WTC11 (cell line): ENCODE results near the gene AHR. TPM values are rescaled to one million over a fixed set of nuclear protein-coding genes. Genes with fewer than 3 reads are reported as not detected.
A peak's percentile ranks its signal among the peaks of the same experiment; 100 is the strongest.

Source experiments
- ATAC-seq: fragments of 200-7000 bp; cut with Tn5 transposase; 2 replicates; pipeline ENCODE4 v1.10.0; 2021; ENCODE audit warnings: mild to moderate bottlenecking, moderate library complexity
- CTCF ChIA-PET: fragments of 300-600 bp; sonication (Branson Sonifier 250); formaldehyde crosslinking; loops from one replicate; lab custom pipeline; 2021; ENCODE audit warnings: antibody characterized with exemption; lab: Charles Lee
- POLR2A ChIA-PET: fragments of 350-600 bp; sonication (Branson Sonifier 250); formaldehyde crosslinking; loops from one replicate; lab custom pipeline; 2021; ENCODE audit warnings: antibody characterized with exemption; lab: Charles Lee
- DNase-seq: peaks from one replicate; pipeline ENCODE4 v3.0.0; 2021; ENCODE audit warnings: low spot score
- H3K27ac Mint-ChIP-seq: 2 replicates; pipeline ENCODE4 v1.8.0; 2021; ENCODE audit warnings: mixed read lengths
- H3K27me3 Mint-ChIP-seq: 2 replicates; pipeline ENCODE4 v1.8.0; 2021; ENCODE audit warnings: low read depth, mild to moderate bottlenecking, moderate library complexity, mixed read lengths
- H3K36me3 Mint-ChIP-seq: 2 replicates; pipeline ENCODE4 v1.8.0; 2021; ENCODE audit warnings: mixed read lengths
- H3K4me1 Mint-ChIP-seq: 2 replicates; pipeline ENCODE4 v1.8.0; 2022; ENCODE audit warnings: mixed read lengths
- H3K4me3 Mint-ChIP-seq: 2 replicates; pipeline ENCODE4 v1.8.0; 2021; ENCODE audit warnings: mild to moderate bottlenecking, moderate library complexity, mixed read lengths
- H3K9me3 Mint-ChIP-seq: 2 replicates; pipeline ENCODE4 v1.8.0; 2021; ENCODE audit warnings: mixed read lengths
- CTCF ChIP-seq: fragments of 200-600 bp; IDR thresholded peaks from 2 replicates; pipeline ENCODE4 v1.8.0; 2022; ENCODE audit warnings: antibody characterized with exemption
- E2F1 ChIP-seq: sonication (generic); formaldehyde crosslinking; IDR thresholded peaks from 2 replicates; pipeline ENCODE4 v1.8.0; 2022; ENCODE audit warnings: mild to moderate bottlenecking, missing genetic modification reagents
- ESRRA ChIP-seq: sonication (generic); formaldehyde crosslinking; IDR thresholded peaks from 2 replicates; pipeline ENCODE4 v1.8.1; 2022; ENCODE audit warnings: mild to moderate bottlenecking, missing genetic modification reagents, borderline replicate concordance
- ETV6 ChIP-seq: sonication (generic); formaldehyde crosslinking; IDR thresholded peaks from 2 replicates; pipeline ENCODE4 v1.8.1; 2022; ENCODE audit warnings: mild to moderate bottlenecking, missing genetic modification reagents
- GRHL2 ChIP-seq: fragments of 250-450 bp; sonication (Bioruptor Pico); IDR thresholded peaks from 2 replicates; pipeline ENCODE4 v1.8.0; 2022; ENCODE audit warnings: mild to moderate bottlenecking, moderate library complexity; ENCODE audit not compliant: insufficient replicate concordance, severe bottlenecking
- HMGA2 ChIP-seq: fragments of 250-450 bp; sonication (Bioruptor Pico); IDR thresholded peaks from 2 replicates; pipeline ENCODE4 v1.4.0; 2021; ENCODE audit warnings: mild to moderate bottlenecking, moderate library complexity
- HMGXB4 ChIP-seq: sonication (generic); formaldehyde crosslinking; IDR thresholded peaks from 2 replicates; pipeline ENCODE4 v1.8.1; 2023; ENCODE audit warnings: mild to moderate bottlenecking, moderate library complexity, missing genetic modification reagents
- MAX ChIP-seq: sonication (generic); formaldehyde crosslinking; IDR thresholded peaks from 2 replicates; pipeline ENCODE4 v1.8.0; 2022; ENCODE audit warnings: mild to moderate bottlenecking, missing genetic modification reagents
- MYBL2 ChIP-seq: sonication (generic); formaldehyde crosslinking; IDR thresholded peaks from 2 replicates; pipeline ENCODE4 v1.8.1; 2023; ENCODE audit warnings: mild to moderate bottlenecking, moderate library complexity, missing genetic modification reagents
- OVOL2 ChIP-seq: fragments of 250-450 bp; sonication (Bioruptor Pico); IDR thresholded peaks from 2 replicates; pipeline ENCODE4 v1.9.0; 2021; ENCODE audit warnings: mild to moderate bottlenecking, borderline replicate concordance
- RORB ChIP-seq: fragments of 250-450 bp; sonication (Bioruptor Pico); IDR thresholded peaks from 2 replicates; pipeline ENCODE4 v1.9.0; 2021; ENCODE audit warnings: mild to moderate bottlenecking
- USF2 ChIP-seq: sonication (generic); formaldehyde crosslinking; IDR thresholded peaks from 2 replicates; pipeline ENCODE4 v1.8.1; 2023; ENCODE audit warnings: mild to moderate bottlenecking, missing genetic modification reagents, moderate library complexity
- ZNF396 ChIP-seq: fragments of 250-450 bp; sonication (Bioruptor Pico); IDR thresholded peaks from 2 replicates; pipeline ENCODE4 v1.8.0; 2021; ENCODE audit warnings: mild to moderate bottlenecking, moderate library complexity, borderline replicate concordance
- ZNF512 ChIP-seq: sonication (generic); formaldehyde crosslinking; IDR thresholded peaks from 2 replicates; pipeline ENCODE4 v1.8.1; 2022; ENCODE audit warnings: missing genetic modification reagents, borderline replicate concordance
- total RNA-seq: library from RNA; stranded (reverse); gene quantifications from 3 replicates; pipeline ENCODE4 v1.2.3, GENCODE V29; 2021

Gene AHR
- total RNA-seq, 1 experiment from 2014 or later = 5.8 TPM

GRCh38 chr7:17300437-17300836, 2.0 kb downstream of the AHR start:
- POLR2A ChIA-PET = no interaction called here
- H3K27ac Mint-ChIP-seq = no peak overlapping the region

GRCh38 chr7:17301471-17302456, 3.3 kb downstream of the AHR start:
- DNase-seq = no peak
- no peak overlapping the region for H3K4me3 Mint-ChIP-seq

More at GRCh38 chr7:17300437-17300836, 2.0 kb downstream of the AHR start:
- DNase-seq = no peak
- Mint-ChIP-seq H3K27me3 (peaks cover 11% of the 10 kb centered on the region; the same call in 1 of the 2 replicates), H3K9me3 (peaks cover 11% of the 10 kb centered on the region), H3K4me1 (peaks cover 39% of the 10 kb centered on the region)
- TF ChIP-seq CTCF = no peak
- TF ChIP-seq USF2 = no peak
- TF ChIP-seq, all 79 proteins: peak for 0
- Mint-ChIP-seq H3K36me3 (peaks cover 3% of the 10 kb centered on the region), H3K4me3 (peak overlapping the region; percentile 91)
- CTCF ChIA-PET = interaction anchor here (1.2 to 2.7 kb wide), 2 partner anchors 11 to 13 kb away, joined by 5 to 25 read pairs; no protein-coding TSS in a partner anchor
- no peak for ATAC-seq

GRCh38 chr7:17302575-17303142, 4.2 kb downstream of the AHR start:
- Mint-ChIP-seq H3K9me3 (peaks cover 6% of the 10 kb centered on the region), H3K4me1 (peaks cover 42% of the 10 kb centered on the region), H3K4me3 (no peak overlapping the region), H3K27ac (no peak overlapping the region), H3K27me3 (peaks cover 6% of the 10 kb centered on the region; the same call in 1 of the 2 replicates), H3K36me3 (peaks cover 3% of the 10 kb centered on the region)
- ChIA-PET POLR2A (no interaction called here), CTCF (interaction anchor here (2.7 kb wide), 1 partner anchor 8 kb away, joined by 25 read pairs; no protein-coding TSS in a partner anchor)
- ATAC-seq = no peak
- no peak for DNase-seq
- TF ChIP-seq RORB (CRISPR knock-in tag) (no peak), ETV6 (no peak), MAX (no peak), HMGA2 (CRISPR knock-in tag) (no peak), ZNF512 (no peak), HMGXB4 (CRISPR knock-in tag) (no peak), USF2 (no peak), ESRRA (no peak), ZNF396 (CRISPR knock-in tag) (no peak), GRHL2 (no peak), E2F1 (no peak)

More at GRCh38 chr7:17301471-17302456, 3.3 kb downstream of the AHR start:
- peaks cover 11% of the 10 kb centered on the region; the same call in 1 of the 2 replicates for H3K27me3 Mint-ChIP-seq
- no peak overlapping the region for H3K27ac Mint-ChIP-seq
- H3K36me3 Mint-ChIP-seq = peaks cover 3% of the 10 kb centered on the region
- ATAC-seq = no peak
- peaks cover 43% of the 10 kb centered on the region for H3K4me1 Mint-ChIP-seq
- peaks cover 11% of the 10 kb centered on the region for H3K9me3 Mint-ChIP-seq
- TF ChIP-seq CTCF (peak; percentile 53), OVOL2 (no peak), MYBL2 (CRISPR knock-in tag) (no peak)
- ChIA-PET CTCF (interaction anchor here (0.5 to 2.7 kb wide), 15 partner anchors 9 to 345 kb away, joined by 3 to 25 read pairs (median 4); no protein-coding TSS in a partner anchor), POLR2A (no interaction called here)
